GM18517 (cell line): ENCODE data around the gene OIT3.

Experiments
- ATAC-seq: cut with Tn5 transposase; IDR thresholded peaks from one replicate; pipeline ENCODE4 v1.9.1; 2021; ENCODE audit warnings: mild to moderate bottlenecking, moderate library complexity; ENCODE audit not compliant: unreplicated experiment

Gene OIT3

GRCh38 chr10:72893136-72893798 lies at the start of gene OIT3:
Gene OIT3, plus strand, starts transcription at chr10:72893739. Its CDS starts 60 bp downstream, at chr10:72893799.
- no peak for ATAC-seq

DNA sequence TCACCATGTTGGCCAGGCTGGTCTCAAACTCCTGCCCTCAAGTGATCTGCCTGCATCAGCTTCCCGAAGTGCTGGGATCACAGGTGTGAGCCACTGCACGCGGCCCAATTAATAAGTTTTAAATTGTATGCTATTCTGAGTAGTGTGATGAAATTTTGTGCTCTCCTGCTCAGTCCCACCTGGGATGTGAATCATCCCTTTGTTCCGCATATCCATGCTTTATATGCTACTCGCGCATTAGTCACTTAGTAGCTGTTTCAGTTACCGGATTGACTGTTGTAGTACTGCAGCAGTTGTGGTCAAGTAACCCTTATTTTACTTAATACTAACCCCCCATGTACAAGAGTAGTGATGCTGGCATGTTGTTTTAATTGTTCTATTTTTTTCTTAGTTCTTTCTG lies 47.3 kb upstream of the OIT3 start:
- ATAC-seq, result no peak

DNA sequence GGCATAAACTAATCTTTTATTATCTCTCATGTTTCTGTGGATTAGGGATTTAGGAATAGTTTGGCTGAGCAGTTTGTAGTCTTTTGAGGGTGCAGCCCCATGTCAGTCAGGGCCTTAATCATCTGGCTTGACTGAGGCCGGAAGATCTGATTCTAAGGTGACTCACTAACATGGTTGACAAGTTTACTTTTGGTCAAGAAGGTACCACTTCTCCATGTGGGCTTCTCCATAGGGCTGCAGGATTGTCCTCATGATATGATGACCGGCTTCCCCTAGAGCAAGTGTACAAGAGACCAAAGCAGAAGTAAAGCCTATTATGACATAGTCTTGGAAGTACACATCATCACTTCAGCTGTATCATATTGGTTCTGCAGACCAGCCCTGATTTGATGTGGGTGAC lies 45.9 kb upstream of the OIT3 start:
- no peak for ATAC-seq

- ATAC-seq, result no peak
Measured at GRCh38 chr10:72850861-72851260, 42.7 kb upstream of the OIT3 start.

DNA sequence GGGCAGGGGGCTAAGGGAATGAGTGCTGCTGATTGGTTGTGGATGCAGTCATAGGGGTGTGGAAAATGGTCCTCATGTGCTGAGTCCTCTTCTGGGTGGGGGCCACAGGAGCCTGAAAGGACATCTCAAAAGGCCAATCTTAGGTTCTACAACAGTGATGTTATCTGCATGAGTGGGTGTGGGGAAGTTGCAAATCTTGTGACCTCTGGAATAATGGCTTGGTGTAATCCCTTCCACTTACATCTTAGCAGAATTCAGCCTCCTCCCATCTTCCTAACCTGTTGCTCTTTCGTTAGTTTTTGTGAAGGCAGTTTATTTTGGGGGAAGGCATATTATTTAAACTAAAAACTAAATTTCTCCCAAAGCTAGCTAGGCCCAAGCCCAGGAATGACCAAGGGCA lies 42.0 kb upstream of the OIT3 start:
- ATAC-seq, result no peak

DNA sequence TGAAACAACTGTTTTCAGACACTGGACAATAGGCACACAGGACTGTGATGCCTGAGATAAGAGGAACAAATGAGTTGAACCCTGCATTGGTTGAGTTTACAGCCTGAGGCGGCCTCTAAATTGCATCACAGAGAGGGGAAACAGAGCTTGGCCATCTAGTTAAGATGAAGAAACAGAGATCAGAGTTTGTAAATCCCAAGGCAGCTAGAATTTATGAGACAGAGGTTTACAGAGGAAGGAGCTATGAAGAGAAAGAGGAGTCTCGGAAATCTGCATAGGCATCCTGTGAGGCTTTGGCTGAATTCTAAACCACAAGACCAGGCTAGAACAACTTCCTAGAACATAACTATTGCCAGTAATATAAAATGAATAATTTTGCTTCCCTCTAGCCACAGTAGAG lies 41.0 kb upstream of the OIT3 start:
- ATAC-seq, result no peak

GRCh38 chr10:72855129-72855528 lies 38.4 kb upstream of the OIT3 start:
- no peak for ATAC-seq

GRCh38 chr10:72855790-72856189 lies 37.7 kb upstream of the OIT3 start:
- ATAC-seq, result no peak

DNA sequence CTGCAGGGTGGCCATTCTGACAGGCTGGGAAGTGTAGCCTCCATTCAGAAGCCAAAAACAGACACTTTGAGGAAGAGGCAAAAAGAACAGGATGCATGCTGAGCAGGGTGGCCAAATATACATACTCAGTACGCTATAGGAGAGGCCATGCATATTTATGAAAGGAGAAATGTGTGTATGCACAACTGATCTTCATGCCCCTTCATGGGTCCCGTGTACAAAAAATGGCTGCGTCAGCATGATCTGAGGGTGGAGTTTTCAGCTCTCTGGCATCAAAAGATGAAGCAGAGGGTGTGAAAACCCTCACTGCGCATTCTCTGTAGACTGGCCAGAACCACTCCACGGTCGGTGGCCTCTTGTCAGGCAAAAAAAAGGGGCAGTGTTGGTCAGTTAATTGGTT lies 35.5 kb upstream of the OIT3 start:
- no peak for ATAC-seq

DNA sequence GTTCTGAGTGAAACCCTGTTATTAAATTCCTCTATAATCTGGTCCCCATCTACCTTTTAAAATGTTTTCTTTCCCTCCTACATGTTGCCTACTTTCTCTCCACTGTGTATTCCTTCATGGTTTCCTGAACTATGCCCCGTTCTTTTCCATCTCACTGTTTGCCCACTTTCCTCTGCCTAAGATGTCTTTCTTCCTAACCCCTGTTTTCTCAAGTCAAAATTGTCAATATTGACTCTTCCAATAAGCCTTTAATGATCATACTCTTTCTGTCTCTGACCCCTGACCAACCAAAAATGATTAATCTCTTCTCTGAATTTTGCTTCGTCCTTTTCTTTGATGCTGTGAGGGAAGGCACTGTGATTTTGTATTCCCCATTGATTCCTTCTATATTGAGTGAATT lies 30.6 kb upstream of the OIT3 start:
- no peak for ATAC-seq

DNA sequence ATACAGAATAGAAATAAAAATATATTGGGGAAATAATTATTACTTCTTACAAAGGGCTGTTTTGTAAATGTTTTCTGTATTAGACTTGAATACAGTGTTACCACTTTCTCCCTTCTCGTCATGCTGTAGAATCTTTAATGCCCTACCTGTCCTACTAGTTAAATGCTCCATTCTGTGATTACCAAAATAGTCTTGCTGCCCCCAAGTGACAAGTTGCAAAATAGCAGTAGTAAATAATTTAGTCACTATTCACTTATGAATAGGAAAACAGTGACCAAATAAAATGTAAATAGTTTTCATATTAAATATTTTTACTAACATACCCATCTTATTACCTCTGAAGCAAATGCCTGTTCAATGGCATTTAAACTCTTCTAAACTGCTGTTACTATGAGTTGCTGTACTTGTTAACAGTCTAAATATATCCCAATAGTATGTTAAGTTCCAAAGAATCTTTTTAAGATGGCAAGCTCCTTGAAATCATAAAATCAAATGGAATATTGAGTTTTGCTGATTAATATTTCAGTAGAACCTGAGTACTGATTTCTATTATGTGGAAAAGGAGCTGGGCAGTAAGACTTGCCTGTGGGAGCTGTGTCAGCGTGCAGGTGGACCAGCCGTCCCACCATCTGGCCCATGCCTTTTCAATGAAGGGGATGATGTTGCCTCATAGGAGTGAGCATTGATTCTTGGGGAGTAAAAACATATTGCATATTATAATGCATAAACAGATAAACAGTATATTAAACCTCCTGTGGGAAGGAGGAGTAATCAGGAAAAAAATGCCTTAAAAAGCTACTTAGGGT lies 18.1 kb upstream of the OIT3 start:
- no peak for ATAC-seq

- ATAC-seq, result no peak
Measured at GRCh38 chr10:72879245-72879644, 14.3 kb upstream of the OIT3 start.

GRCh38 chr10:72881291-72881690 lies 12.2 kb upstream of the OIT3 start:
- no peak for ATAC-seq

DNA sequence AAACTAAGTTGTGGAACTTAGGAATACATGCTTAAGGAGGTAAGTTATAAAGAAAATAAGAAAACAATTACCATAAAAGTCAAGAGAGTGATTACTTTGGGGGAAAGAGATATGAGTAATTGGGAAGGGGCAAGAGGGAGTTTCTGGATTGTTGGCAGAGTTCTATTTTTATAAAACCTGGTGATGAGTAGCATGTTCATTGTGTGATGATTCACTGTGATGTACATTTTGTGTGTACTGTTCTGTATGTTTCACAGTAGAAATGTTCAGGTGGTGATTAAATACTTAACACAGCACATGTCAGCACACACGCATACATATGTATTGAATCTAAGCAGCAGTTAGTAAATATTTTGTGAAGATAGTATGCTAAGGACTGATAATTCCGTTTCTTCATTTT lies 9.7 kb upstream of the OIT3 start:
- ATAC-seq, result no peak

DNA sequence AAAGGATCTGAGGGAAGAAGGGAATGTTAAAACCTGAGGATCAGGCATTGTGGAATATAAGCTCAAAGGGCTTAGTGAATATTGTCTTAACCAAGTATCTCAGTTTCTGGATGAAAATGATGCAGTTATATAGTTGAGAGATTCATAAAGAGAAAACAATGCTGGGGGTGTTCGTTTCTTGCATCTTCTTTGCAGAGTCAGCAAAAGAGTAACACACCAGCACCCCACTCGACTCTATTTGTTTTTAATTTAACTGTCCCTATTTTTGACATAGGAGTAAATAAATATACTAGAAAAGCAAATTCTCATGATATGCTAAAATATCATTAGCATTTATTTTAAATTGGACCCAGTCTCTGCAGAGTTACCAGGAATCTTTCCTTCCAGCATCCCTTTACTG lies 7.6 kb upstream of the OIT3 start:
- ATAC-seq, result no peak

DNA sequence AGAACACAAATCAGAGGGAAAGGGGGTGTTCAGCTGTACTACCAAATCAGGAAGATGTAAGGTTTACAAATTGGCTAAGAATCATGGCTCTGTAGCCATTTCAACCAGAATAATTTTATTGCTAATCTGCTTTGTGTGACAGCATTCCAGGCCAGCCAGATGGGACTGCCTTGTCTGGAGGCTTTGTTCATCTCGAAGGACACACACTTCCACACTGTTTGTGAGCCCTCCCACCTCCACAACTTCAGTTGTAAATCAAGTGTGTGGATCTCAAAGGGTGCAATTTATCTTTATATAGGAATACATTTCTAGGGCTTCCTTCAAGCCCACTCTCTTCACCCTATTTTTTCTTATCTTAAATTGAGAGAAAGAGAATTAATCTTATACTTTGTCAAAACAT lies 6.9 kb upstream of the OIT3 start:
- no peak for ATAC-seq

- no peak for ATAC-seq
Measured at GRCh38 chr10:72887043-72887442, 6.5 kb upstream of the OIT3 start.

DNA sequence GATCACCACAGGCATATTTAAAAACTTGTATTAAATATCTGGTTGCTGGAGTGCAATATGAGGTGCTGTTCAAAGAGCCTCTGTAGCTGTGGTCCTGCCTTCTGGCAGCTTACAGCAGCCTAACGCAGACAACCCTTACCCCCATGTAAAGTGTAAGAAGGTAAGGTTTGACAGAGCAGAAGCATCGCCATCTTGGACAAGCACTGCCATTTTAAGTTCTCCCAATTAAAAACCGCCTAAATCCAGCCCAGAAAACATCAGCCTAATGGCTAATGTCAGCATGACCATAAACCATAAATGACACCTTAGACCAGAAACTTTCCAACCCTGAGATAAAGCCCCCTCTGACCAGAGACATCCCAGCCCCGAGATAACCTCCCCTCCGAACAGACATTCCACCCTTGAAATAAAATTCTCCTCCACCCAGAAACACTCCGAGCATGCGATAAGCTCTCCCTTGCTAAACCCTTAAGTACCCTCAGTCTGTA lies 5.3 kb upstream of the OIT3 start:
- ATAC-seq, result no peak

DNA sequence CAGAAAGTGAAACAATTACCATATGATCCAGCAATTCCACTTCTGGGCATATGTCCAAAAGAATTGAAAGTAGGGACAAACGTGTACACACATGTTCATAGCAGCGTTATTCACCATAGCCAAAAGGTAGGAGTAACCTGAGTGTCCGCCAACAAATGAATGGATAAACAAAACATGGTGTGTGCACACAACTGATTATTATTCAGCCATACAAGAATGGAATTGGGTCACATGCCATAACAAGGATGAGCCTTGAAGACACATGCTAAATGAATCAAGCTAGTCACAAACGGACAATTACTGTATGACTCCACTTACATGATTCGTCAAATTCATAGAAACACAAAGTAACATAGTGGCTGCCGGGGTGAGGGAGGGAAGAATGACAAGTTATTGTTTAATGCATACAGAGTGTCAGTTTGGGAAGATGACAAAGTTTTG lies 4.1 kb upstream of the OIT3 start:
- no peak for ATAC-seq

GRCh38 chr10:72890086-72890485 lies 3.5 kb upstream of the OIT3 start:
- ATAC-seq, result no peak

GRCh38 chr10:72895236-72895850 lies 1.8 kb downstream of the OIT3 start:
- ATAC-seq, result no peak

DNA sequence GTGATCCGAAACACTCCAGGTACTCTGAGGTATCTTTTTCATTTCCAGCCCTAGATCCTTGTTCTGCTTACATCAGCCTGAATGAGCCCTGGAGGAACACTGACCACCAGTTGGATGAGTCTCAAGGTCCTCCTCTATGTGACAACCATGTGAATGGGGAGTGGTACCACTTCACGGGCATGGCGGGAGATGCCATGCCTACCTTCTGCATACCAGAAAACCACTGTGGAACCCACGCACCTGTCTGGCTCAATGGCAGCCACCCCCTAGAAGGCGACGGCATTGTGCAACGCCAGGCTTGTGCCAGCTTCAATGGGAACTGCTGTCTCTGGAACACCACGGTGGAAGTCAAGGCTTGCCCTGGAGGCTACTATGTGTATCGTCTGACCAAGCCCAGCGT lies 5.1 kb downstream of the OIT3 start:
- ATAC-seq, result no peak
